H9 (cell line): ENCODE results near the gene BACH1. TPM values are rescaled to one million over a fixed set of nuclear protein-coding genes. Genes with fewer than 3 reads are reported as not detected.

Source experiments
- DNase-seq: peaks from one replicate; pipeline ENCODE4 v3.0.0-alpha.2; 2017
- H2AFZ ChIP-seq: one replicate; pipeline ENCODE4 v1.6.1; 2013; ENCODE audit warnings: mild to moderate bottlenecking, low read length, control low read depth, moderate library complexity
- H2AK5ac ChIP-seq: 2 replicates; pipeline ENCODE4 v1.6.1; 2013; ENCODE audit warnings: low read length, control low read depth, mixed read lengths; ENCODE audit not compliant: insufficient read length
- H2BK120ac ChIP-seq: one replicate; pipeline ENCODE4 v1.6.1; 2013; ENCODE audit warnings: low read depth, mild to moderate bottlenecking, low read length, control low read depth, inconsistent platforms; ENCODE audit not compliant: poor library complexity, severe bottlenecking
- H2BK12ac ChIP-seq: 2 replicates; pipeline ENCODE4 v1.6.1; 2013; ENCODE audit warnings: low read length, control low read depth, mixed read lengths, low read depth; ENCODE audit not compliant: insufficient read length
- H2BK15ac ChIP-seq: 2 replicates; pipeline ENCODE4 v1.6.1; 2013; ENCODE audit warnings: low read depth, low read length, control low read depth
- H2BK20ac ChIP-seq: one replicate; pipeline ENCODE4 v1.6.1; 2013; ENCODE audit warnings: low read depth, mild to moderate bottlenecking, low read length, control low read depth, inconsistent platforms; ENCODE audit not compliant: poor library complexity, severe bottlenecking
- H2BK5ac ChIP-seq: 2 replicates; pipeline ENCODE4 v1.6.1; 2013; ENCODE audit warnings: low read length, control low read depth, mixed read lengths; ENCODE audit not compliant: insufficient read length
- H3K14ac ChIP-seq: 2 replicates; pipeline ENCODE4 v1.6.1; 2013; ENCODE audit warnings: low read length, control low read depth; ENCODE audit not compliant: insufficient read depth
- H3K18ac ChIP-seq: 2 replicates; pipeline ENCODE4 v1.6.1; 2013; ENCODE audit warnings: low read depth, mild to moderate bottlenecking, mixed read lengths, low read length, control low read depth; ENCODE audit not compliant: insufficient read length
- H3K23ac ChIP-seq: 2 replicates; pipeline ENCODE4 v1.6.1; 2013; ENCODE audit warnings: low read length, control low read depth, mixed read lengths, low read depth; ENCODE audit not compliant: insufficient read length
- H3K23me2 ChIP-seq: 2 replicates; pipeline ENCODE4 v1.6.1; 2013; ENCODE audit warnings: low read depth, mild to moderate bottlenecking, mixed read lengths, low read length, control low read depth; ENCODE audit not compliant: insufficient read length, poor library complexity, severe bottlenecking
- H3K27ac ChIP-seq: 2 replicates; pipeline ENCODE4 v1.5.1; 2013; ENCODE audit warnings: low read length, control low read depth, mixed read lengths, low read depth; ENCODE audit not compliant: insufficient read length
- H3K27me3 ChIP-seq: 2 replicates; pipeline ENCODE4 v1.6.1; 2013; ENCODE audit warnings: low read length, control low read depth, inconsistent platforms; ENCODE audit not compliant: insufficient read depth
- H3K4ac ChIP-seq: 2 replicates; pipeline ENCODE4 v1.6.1; 2013; ENCODE audit warnings: low read depth, mild to moderate bottlenecking, control low read depth, inconsistent platforms, low read length, moderate library complexity
- H3K4me1 ChIP-seq: 2 replicates; pipeline ENCODE4 v1.6.1; 2013; ENCODE audit warnings: low read length, control low read depth, inconsistent platforms; ENCODE audit not compliant: insufficient read depth
- H3K4me2 ChIP-seq: 2 replicates; pipeline ENCODE4 v1.6.1; 2013; ENCODE audit warnings: low read length, control low read depth, mixed read lengths; ENCODE audit not compliant: insufficient read length, insufficient read depth
- H3K56ac ChIP-seq: 2 replicates; pipeline ENCODE4 v1.6.1; 2013; ENCODE audit warnings: low read depth, mild to moderate bottlenecking, mixed read lengths, low read length, control low read depth; ENCODE audit not compliant: insufficient read length
- H3K79me1 ChIP-seq: 2 replicates; pipeline ENCODE4 v1.6.1; 2013; ENCODE audit warnings: low read depth, mild to moderate bottlenecking, moderate library complexity, low read length, control low read depth, inconsistent platforms; ENCODE audit not compliant: insufficient read depth, poor library complexity, severe bottlenecking
- H3K79me2 ChIP-seq: 2 replicates; pipeline ENCODE4 v1.6.1; 2013; ENCODE audit warnings: low read length, control low read depth, inconsistent platforms; ENCODE audit not compliant: insufficient read depth
- H3K9ac ChIP-seq: 2 replicates; pipeline ENCODE4 v1.6.1; 2013; ENCODE audit warnings: low read length, control low read depth, mixed read lengths; ENCODE audit not compliant: insufficient read length; ENCODE audit errors: extremely low read depth
- H3K9me3 ChIP-seq: one replicate; pipeline ENCODE4 v1.6.1; 2013; ENCODE audit warnings: low read depth, low read length, inconsistent platforms; ENCODE audit not compliant: control insufficient read depth
- H3T11ph ChIP-seq: one replicate; pipeline ENCODE4 v1.6.1; 2013; ENCODE audit warnings: mild to moderate bottlenecking, low read length, control low read depth, inconsistent platforms
- H4K20me1 ChIP-seq: one replicate; pipeline ENCODE4 v1.6.1; 2013; ENCODE audit not compliant: control insufficient read depth, insufficient read length, insufficient read depth
- H4K5ac ChIP-seq: 2 replicates; pipeline ENCODE4 v1.6.1; 2013; ENCODE audit warnings: low read depth, mild to moderate bottlenecking, mixed read lengths, low read length, control low read depth; ENCODE audit not compliant: insufficient read length
- H4K8ac ChIP-seq: replicated peaks from 2 replicates; pipeline ENCODE4 v1.6.1; 2013; ENCODE audit warnings: low read length, control low read depth, mixed read lengths, low read depth; ENCODE audit not compliant: insufficient read length
- H4K91ac ChIP-seq: 2 replicates; pipeline ENCODE4 v1.6.1; 2013; ENCODE audit warnings: low read depth, mild to moderate bottlenecking, moderate library complexity, mixed read lengths, low read length, control low read depth; ENCODE audit not compliant: insufficient read length
- H3K27ac Mint-ChIP-seq, 3 experiments: 2 replicates in 2 of 3; 3 replicates in 1 of 3; pipeline ENCODE4 v1.8.0; 2020 to 2021; ENCODE audit warnings: mixed read lengths in 3 of 3, mild to moderate bottlenecking in 1 of 3, moderate library complexity in 1 of 3
- H3K27me3 Mint-ChIP-seq: 2 replicates; pipeline ENCODE4 v1.8.0; 2021; ENCODE audit warnings: low read depth, mild to moderate bottlenecking, moderate library complexity, mixed read lengths
- H3K36me3 Mint-ChIP-seq, 3 experiments: 2 replicates in 2 of 3; 3 replicates in 1 of 3; pipeline ENCODE4 v1.8.0; 2020 to 2021; ENCODE audit warnings: low read depth in 3 of 3, mixed read lengths in 3 of 3; ENCODE audit not compliant: insufficient read depth in 1 of 3
- H3K4me1 Mint-ChIP-seq, 2 experiments: 2 replicates each; pipeline ENCODE4 v1.8.0; 2020; ENCODE audit warnings: mixed read lengths in 2 of 2
- H3K4me3 Mint-ChIP-seq, 2 experiments: 2 replicates in 1 of 2; 3 replicates in 1 of 2; pipeline ENCODE4 v1.8.0; 2020 to 2021; ENCODE audit warnings: mild to moderate bottlenecking in 2 of 2, mixed read lengths in 2 of 2, moderate library complexity in 1 of 2
- H3K9me3 Mint-ChIP-seq, 2 experiments: 2 replicates in 1 of 2; 3 replicates in 1 of 2; pipeline ENCODE4 v1.8.0; 2020; ENCODE audit warnings: mild to moderate bottlenecking in 2 of 2, mixed read lengths in 2 of 2, moderate library complexity in 1 of 2
- CTCF ChIP-seq: fragments of 200-600 bp; sonication (generic); conservative IDR thresholded peaks from 3 replicates; pipeline ENCODE4 v1.8.0; 2021; ENCODE audit warnings: antibody characterized with exemption, mild to moderate bottlenecking
- WGBS: extraction: QIAGEN DNeasy Blood & Tissue Kit; methylation state at CpG from one replicate; pipeline ENCODE4 v1.1.7; 2013; ENCODE audit warnings: missing lambda C conversion rate, low lambda C conversion rate, mixed read lengths; ENCODE audit not compliant: insufficient read length; ENCODE audit errors: extremely low coverage; 5-methylcytosine and 5-hydroxymethylcytosine counted together
- total RNA-seq: library from RNA; stranded (reverse); gene quantifications from 2 replicates; pipeline ENCODE4 v1.2.1, GENCODE V29; 2021

The BACH1 gene
- total RNA-seq, 1 experiment from 2014 or later = 42.4 TPM

- H3K9me3 ChIP-seq = no peaks in the 10 kb centered on the region
- H3K14ac ChIP-seq = no peak overlapping the region
- peaks cover 15 to 17% of the 10 kb centered on the region in 2 experiments for H3K4me1 Mint-ChIP-seq
- H3T11ph ChIP-seq = no peak overlapping the region
- H3K4me3 Mint-ChIP-seq = no peak overlapping the region
- no peak overlapping the region for H4K5ac ChIP-seq
- no peak overlapping the region for H4K8ac ChIP-seq
- peaks cover 2 to 16% (median 10%) of the 10 kb centered on the region in 3 experiments; a peak in 5 of 7 replicates for H3K36me3 Mint-ChIP-seq
- no peak overlapping the region for H3K4me2 ChIP-seq
- H4K20me1 ChIP-seq = no peaks in the 10 kb centered on the region
- no peaks in the 10 kb centered on the region for H3K27me3 ChIP-seq
- no peak for TF ChIP-seq CTCF
- no peaks in the 10 kb centered on the region for H3K9me3 Mint-ChIP-seq
- H2AFZ ChIP-seq = no peak overlapping the region
- no peak overlapping the region for H4K91ac ChIP-seq
- no peak overlapping the region for H2BK20ac ChIP-seq
- no peak overlapping the region for H2BK15ac ChIP-seq
- no peak overlapping the region for H2AK5ac ChIP-seq
- H3K27ac Mint-ChIP-seq = peak overlapping the region in 2 of 3 experiments; percentile 31 to 38; a peak in 3 of 7 replicates
- no peak for DNase-seq
- H3K18ac ChIP-seq = no peak overlapping the region
- H3K56ac ChIP-seq = no peak overlapping the region
- no peak overlapping the region for H2BK120ac ChIP-seq
- H3K79me1 ChIP-seq = peaks cover 20% of the 10 kb centered on the region
- H3K4ac ChIP-seq = no peak overlapping the region
- H3K27ac ChIP-seq = no peak overlapping the region
- no peak overlapping the region for H2BK12ac ChIP-seq
- no peaks in the 10 kb centered on the region; the same call in 1 of the 2 replicates for H3K4me1 ChIP-seq
- H3K9ac ChIP-seq = no peak overlapping the region
- WGBS = no CpG with 5 or more reads among the region's 2 CpGs
- peaks cover 44% of the 10 kb centered on the region for H3K79me2 ChIP-seq
- no peak overlapping the region for H2BK5ac ChIP-seq
- no peak overlapping the region for H3K23ac ChIP-seq
- no peaks in the 10 kb centered on the region for H3K23me2 ChIP-seq
- no peaks in the 10 kb centered on the region for H3K27me3 Mint-ChIP-seq
Measured at GRCh38 chr21:29315131-29315749, 16.5 kb downstream of the BACH1 start.
